ENCODE measurements around the gene DGUOK.
A peak's percentile ranks its signal among the peaks of the same experiment; 100 is the strongest.

Gene DGUOK

GRCh38 chr2:73979686-73980085, 53.0 kb downstream of the DGUOK start:
- DNase-seq (ENCODE audit: low read depth), result no peak

DNA sequence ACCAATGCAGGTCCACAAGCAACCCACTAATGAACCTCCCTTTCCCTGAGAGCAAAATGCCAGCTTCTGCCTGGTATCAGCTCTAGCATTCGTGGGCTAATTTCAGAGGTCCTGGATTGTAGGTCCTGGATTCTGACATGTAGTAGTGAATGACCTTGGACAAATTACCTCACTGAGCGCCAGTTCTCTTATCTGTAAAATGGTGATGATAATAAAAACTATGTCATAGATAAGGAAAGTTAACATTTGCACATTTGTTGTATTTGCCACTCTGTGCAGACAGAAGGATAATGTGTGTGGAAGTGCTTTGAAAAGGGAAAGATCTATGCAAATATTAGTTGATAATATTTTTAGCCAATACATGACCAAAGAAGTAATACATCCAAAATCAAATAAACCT, 53.9 kb downstream of the DGUOK start:
- no peak for DNase-seq (ENCODE audit: low read depth)

GRCh38 chr2:73981081-73982001, 54.7 kb downstream of the DGUOK start:
- no peak for DNase-seq (ENCODE audit: low read depth)

GRCh38 chr2:73982140-73982617, 55.5 kb downstream of the DGUOK start:
- DNase-seq (ENCODE audit: low read depth), result no peak

- DNase-seq (ENCODE audit: low read depth), result no peak
Observed at GRCh38 chr2:73983322-73984202, 56.9 kb downstream of the DGUOK start.

DNA sequence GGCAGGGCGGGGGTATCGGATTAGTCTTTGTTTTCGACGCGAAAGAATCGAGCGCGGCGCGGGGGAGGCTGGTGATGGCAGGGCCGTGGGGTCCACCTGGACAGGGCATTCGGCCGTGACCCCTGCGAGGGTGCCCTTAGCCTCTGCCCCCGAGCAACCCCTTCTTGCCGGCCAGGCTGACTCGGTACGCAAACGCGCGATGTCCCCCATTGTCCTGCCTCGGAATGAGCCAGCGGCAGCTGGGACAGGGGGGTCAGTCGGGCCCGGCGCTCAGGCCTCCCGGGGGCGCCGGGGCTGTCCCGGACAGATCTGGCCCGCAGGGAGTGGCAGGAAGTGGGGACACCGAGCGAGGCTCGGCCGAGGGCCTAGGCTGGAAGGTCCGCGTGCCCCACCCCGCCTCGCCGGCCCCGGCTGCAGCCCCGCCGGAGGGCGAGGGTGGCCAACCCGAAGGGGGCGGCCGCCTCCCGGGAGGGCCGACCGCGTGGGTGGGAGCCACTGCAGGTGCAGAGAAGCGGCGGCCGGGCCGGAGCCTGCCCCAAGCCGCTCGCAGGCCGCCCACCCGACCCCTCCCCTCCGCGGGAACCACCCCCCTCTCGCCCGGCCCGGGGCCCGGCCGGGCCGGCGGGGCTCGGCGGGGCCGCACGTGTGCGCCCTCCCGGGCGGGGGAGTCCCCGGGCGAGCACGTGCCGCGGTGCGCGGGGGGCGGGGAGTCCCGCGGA, 57.7 kb downstream of the DGUOK start, which contains the start of gene TET3:
Gene TET3 (plus strand): TSS at position 708 of the 719 bp plus-strand sequence. CDS start 1,494 bp downstream, outside the sequence.
- peak; percentile 32 for DNase-seq (ENCODE audit: low read depth)

DNA sequence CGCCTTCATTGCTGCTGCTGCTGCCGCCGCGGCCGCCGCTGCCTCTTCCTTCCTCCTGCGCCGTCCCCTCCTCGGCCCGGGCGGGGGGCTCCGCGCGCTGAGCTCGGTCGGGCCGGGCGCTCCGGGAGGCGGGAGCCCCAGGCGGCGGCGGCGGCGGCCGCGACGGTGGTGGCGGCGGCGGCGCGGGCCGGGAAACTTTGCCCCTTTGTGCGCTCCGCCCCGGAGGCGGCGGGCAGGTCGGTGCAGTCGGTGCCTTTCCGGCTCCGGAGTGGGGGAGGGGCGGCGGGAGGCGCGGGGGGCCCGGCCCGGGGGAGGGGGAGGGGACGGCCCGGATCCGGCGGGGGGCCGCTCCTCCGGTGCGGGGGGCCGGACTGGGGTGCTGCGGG, 58.2 kb downstream of the DGUOK start:
- peak; percentile 36 for DNase-seq (ENCODE audit: low read depth)

DNA sequence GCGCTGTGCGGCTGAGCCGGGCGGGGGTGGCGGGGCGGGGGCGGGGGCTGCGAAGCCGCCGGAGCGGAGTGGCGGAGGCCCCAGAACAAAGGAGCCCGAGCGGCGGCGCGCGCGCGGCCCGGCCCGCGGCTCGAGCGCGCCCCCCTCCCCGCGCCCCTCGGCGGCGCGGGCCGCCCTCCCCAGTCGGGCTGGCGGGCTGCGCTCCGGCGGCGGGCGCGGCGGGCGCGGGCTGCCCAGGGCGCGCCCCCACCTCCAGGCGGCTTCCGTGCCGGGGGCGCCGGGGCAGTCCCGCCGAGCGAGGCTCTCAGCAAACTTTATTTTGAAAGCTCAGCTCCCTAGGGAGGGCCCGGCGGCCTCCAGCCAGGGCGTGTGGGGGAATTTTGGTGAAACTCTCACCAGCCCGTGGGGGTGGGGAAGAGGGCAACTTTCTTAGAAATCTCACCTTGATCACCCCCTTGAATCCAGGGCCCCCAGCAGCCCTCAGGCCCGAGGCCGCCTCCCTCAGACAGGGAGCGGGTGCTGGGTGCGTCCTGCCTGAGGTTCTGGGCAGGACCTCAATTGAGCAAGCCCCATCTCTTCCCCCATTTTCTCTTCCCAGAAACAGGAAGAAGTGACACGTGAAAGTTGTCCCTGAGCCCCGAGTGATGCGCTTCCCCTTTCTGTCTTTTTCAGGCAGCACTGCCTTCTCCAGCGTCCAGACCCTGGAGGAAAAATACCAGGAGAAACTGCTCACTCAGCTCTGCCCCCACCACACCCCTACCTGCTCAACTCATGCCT, 58.8 kb downstream of the DGUOK start:
- no peak for DNase-seq (ENCODE audit: low read depth)

GRCh38 chr2:73986085-73986681, 59.5 kb downstream of the DGUOK start:
- DNase-seq (ENCODE audit: low read depth), result no peak

DNA sequence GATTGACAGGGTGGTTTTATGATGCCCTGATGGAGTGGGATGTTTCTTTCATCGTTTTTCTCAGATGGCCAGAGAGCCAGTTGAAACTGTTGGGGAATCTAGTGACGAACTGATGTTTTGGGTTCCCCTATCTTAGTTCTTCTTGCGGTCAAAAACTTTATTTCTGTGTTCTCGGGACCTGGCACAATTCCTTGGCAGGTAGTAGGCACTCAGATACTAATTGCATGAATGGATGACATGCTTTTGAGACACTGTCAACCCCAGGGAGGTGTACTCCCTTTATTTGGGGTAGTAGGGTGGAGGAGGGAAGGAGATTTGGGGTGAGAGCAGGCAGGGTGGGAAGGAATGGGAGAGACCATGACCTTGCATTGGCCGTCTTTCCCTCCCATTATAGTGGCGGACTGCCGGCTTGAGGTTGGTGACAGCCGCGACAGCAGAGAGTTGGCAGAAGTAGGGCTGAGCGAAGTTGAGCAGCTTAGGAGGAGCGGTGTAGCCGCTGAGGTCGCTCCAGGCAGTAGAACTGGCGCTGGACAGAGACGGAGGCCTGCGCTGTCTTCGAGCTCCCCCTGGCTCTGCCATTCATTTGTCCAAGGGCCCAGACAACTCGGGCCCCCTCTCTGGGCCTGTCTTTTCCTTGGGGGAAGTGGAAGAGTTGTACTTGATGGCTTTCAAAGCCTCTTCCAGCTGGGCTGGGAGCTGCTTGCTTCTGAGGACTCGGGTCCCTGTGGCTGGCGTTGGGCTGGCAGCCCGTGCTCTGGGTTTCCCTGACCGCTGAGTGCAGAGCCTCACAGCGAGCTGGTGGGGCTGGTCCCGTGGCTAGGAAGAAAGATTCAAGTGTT, 60.6 kb downstream of the DGUOK start:
- no peak for DNase-seq (ENCODE audit: low read depth)

DNA sequence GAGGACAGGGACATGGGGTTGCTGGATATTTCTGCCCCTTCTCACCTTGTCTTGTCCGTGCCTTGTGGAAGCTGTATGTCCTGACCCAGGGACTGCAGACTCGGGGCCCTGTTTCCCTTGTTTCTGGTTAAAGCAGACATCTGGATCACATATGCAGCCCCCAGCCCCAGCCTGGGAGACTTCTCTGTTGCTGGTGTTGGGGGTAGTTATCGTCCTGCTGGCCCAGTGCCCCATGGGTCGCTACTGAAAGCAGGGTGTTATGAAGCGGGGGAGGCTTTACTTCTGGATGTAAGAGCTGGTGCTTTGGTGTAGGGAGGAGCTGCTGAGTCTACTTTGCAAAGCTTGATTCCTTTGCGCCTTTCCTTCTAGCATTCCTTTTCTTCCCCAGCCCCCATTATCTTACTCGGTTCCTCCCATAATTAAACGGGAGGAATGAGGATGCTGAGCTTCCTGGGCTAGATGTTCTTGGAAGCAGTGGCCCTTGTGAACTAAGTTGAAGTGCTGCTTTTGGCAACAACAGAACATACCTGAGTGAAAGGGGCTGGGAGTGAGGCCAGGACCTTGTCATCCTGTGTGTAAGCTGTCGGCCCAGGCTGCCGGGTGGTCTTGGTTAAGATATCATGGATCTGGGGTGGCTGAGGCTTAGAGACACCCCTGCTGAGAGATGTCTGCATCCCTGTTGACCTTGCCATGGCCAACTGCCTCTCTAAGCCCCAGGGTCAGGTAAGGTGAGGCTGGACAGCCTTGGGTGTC, 61.4 kb downstream of the DGUOK start:
- DNase-seq (ENCODE audit: low read depth), result no peak

DNA sequence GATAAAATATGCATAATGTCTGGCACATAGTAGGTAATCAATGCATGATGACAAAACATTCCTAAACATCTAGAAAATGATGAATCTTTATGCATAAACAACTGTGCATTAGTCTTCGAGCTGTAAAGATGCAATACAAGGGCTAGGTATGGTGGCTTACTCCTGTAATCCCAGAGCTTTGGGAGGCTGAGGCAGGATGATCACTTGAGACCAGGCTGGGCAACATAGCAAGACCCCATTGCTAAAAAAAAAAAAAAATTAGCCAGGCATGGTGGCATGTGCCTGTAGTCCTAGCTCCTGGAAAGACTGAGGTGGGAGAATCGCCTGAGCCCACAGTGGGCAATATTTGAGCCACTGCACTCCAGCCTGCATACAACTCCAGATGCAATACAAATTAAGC, 63.3 kb downstream of the DGUOK start:
- no peak for DNase-seq (ENCODE audit: low read depth)

GRCh38 chr2:73990531-73990930, 63.9 kb downstream of the DGUOK start:
- DNase-seq (ENCODE audit: low read depth), result no peak

GRCh38 chr2:73992036-73992435, 65.4 kb downstream of the DGUOK start:
- DNase-seq (ENCODE audit: low read depth), result no peak

- DNase-seq (ENCODE audit: low read depth), result no peak
Observed at GRCh38 chr2:73993376-73993775, 66.7 kb downstream of the DGUOK start.

- no peak for DNase-seq (ENCODE audit: low read depth)
Observed at GRCh38 chr2:73993778-73994177, 67.1 kb downstream of the DGUOK start.

GRCh38 chr2:73994178-73994831, 67.6 kb downstream of the DGUOK start:
- DNase-seq (ENCODE audit: low read depth), result no peak

DNA sequence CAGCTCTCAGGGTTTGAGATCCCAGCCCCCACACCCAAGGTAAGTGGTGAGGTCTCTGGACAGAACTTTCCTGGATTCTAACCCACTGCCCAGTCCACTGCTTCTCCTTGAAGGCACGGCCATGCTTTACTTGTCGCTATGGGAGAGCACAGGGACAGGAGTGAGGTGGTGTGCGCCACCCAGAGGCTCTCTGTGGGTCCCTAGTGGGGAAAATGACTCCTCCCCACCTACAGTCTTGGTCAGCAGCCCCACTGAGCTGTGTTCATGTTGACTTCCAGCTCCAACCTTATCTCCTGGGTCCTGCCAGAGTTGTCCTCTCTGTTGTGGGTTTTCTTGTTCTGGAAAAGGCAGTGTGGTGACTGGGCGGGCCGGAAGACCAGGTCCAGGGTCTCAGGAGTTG, 69.1 kb downstream of the DGUOK start:
- no peak for DNase-seq (ENCODE audit: low read depth)

DNA sequence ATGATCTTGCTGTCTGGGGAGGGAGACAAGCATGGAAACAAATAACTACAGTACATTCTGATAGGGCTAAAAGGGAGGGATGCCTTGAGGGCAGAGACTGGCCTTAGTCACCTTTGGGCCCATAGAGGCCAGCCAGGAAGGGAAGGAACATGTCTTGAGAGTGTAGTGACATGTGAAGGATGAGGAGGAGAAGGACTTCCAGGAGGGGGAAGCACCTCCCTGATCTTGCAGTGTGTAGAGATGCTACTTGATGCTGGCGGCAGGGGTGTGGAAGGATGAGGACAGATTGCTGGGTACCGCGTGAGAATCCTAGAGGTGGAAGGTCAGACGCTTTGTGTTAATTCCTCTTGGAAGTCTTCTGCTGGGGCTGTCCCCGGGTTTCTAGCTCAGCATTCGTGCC, 71.1 kb downstream of the DGUOK start:
- no peak for DNase-seq (ENCODE audit: low read depth)
